Ovary (tissue), 3 donors: ENCODE results near the gene SMIM38.

Experiments used
- POLR2A ChIP-seq: fragments of 450-650 bp; IDR thresholded peaks from one replicate; pipeline ENCODE4 v1.6.1; 2017; ENCODE audit warnings: antibody characterized with exemption, mild to moderate bottlenecking, moderate library complexity
- TF ChIP-seq, protein P1 (sequence below), 3 donors: fragments of 450-650 bp in 2 of 3; fragments of 200-600 bp in 1 of 3; IDR thresholded peaks; one replicate each; pipeline versions ENCODE4 v1.5.1 to v1.8.0; 2016 to 2022; ENCODE audit warnings: antibody characterized with exemption in 3 of 3, mild to moderate bottlenecking in 1 of 3
- donor health status: DM: no; HTN: no; CAD: no.

DNA sequence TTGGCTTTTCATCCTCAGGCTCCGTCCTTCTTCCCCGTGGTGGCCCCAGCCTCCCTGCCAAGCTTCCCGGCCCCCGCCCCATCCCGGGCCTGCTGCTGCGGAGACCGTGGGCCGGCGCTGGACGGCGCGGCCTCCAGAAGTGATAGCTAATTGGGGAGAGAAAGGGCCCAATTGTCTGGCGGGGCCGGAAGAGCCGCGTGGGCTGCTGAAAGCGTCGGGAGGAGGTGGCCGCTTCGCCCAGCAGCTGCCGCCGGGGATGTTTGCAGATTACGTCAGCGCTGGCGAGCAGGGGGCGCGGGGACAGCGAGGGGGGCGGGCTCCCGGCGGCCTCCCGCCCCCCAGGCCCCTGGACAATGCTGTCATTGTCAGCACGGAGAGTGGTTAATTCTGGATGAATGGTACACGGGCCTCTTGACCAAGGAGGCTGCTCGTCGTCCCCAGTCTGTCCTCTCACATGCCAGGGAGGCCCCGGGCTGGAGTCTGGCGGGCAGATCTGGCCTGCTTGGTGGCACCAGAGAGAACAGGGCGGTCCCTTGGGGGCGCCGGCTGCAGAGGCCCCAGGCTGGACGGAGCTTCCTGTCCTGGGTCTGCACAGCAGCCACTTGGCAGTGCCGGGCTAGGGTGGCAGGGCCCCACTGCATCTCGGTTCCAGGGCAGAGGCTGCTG, 1.6 kb downstream of the SMIM38 start:
- TF ChIP-seq, protein P1, sequence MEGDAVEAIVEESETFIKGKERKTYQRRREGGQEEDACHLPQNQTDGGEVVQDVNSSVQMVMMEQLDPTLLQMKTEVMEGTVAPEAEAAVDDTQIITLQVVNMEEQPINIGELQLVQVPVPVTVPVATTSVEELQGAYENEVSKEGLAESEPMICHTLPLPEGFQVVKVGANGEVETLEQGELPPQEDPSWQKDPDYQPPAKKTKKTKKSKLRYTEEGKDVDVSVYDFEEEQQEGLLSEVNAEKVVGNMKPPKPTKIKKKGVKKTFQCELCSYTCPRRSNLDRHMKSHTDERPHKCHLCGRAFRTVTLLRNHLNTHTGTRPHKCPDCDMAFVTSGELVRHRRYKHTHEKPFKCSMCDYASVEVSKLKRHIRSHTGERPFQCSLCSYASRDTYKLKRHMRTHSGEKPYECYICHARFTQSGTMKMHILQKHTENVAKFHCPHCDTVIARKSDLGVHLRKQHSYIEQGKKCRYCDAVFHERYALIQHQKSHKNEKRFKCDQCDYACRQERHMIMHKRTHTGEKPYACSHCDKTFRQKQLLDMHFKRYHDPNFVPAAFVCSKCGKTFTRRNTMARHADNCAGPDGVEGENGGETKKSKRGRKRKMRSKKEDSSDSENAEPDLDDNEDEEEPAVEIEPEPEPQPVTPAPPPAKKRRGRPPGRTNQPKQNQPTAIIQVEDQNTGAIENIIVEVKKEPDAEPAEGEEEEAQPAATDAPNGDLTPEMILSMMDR (IDR thresholded peaks at IDR 0.05) = no peak
- TF ChIP-seq POLR2A = no peak
